D721Med (cell line): ENCODE data around the gene BCAR1.
"Not testable (repeated sequence)": the region's sequence is repeated elsewhere in the genome, so short reads cannot be mapped to it uniquely, and the experiment has no call there.

Source experiments
- DNase-seq: peaks from one replicate; pipeline ENCODE4 v3.0.0; 2011; ENCODE audit warnings: low spot score; ENCODE audit not compliant: insufficient read length
- FAIRE-seq: peaks from 2 replicates; lab custom pipeline; 2011; peaks lifted over from hg19 to GRCh38; lab: Jason Lieb, UNC
- TF ChIP-seq, protein P1 (sequence below): IDR thresholded peaks from 2 replicates; pipeline ENCODE4 v1.5.1; 2012; ENCODE audit warnings: mild to moderate bottlenecking, control low read depth; ENCODE audit not compliant: insufficient read depth; ENCODE audit errors: missing control alignments

The BCAR1 gene

GRCh38 chr16:75207831-75208230 lies 43.6 kb downstream of the BCAR1 start:
- TF ChIP-seq, protein P1, sequence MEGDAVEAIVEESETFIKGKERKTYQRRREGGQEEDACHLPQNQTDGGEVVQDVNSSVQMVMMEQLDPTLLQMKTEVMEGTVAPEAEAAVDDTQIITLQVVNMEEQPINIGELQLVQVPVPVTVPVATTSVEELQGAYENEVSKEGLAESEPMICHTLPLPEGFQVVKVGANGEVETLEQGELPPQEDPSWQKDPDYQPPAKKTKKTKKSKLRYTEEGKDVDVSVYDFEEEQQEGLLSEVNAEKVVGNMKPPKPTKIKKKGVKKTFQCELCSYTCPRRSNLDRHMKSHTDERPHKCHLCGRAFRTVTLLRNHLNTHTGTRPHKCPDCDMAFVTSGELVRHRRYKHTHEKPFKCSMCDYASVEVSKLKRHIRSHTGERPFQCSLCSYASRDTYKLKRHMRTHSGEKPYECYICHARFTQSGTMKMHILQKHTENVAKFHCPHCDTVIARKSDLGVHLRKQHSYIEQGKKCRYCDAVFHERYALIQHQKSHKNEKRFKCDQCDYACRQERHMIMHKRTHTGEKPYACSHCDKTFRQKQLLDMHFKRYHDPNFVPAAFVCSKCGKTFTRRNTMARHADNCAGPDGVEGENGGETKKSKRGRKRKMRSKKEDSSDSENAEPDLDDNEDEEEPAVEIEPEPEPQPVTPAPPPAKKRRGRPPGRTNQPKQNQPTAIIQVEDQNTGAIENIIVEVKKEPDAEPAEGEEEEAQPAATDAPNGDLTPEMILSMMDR, result no peak
- no peak for DNase-seq
- FAIRE-seq, result no peak

DNA sequence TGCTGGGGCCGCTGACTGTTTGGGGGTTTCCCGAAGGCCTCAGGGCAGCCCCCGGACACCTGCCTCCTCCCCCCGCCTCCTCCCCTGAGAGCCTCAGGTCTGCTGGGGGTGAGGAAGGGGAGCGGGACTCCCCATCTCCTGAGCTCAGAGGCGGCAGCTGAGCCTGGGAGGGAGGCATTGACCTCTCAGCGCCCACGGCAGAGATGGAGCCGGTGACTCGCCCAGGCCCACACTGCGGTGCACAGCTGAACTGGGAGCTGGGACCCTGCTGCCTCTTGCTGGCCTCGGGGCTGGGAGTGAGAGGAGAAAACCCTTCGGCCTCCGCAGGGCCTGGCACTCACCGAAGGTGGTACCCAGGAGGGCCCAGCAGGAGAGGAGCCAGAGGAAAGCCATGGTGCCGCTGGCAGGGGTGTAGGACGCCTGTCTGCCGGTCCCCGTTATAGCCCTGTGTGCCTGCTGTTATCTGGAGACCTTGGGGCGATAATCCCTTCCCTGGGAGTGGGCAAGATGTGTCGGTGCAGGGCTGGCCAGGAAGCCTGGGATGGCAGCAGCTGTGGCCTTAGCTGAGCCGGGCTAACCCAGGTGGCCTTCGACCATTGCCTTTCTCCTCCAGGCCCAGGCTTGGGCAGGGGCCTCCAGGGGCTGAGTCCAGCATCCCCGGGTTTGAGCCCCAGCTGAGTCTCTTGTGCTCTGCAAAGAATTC lies 44.5 kb downstream of the BCAR1 start, which contains the start of gene CTRB2:
TSS of gene CTRB2 (minus strand) at position 413 of the 703 bp plus-strand sequence. CDS start at position 393, 20 bp downstream.
- no peak for DNase-seq
- TF ChIP-seq, protein P1, result no peak

GRCh38 chr16:75205961-75206748 lies 45.3 kb downstream of the BCAR1 start:
- FAIRE-seq, DNase-seq: not testable (repeated sequence)

More for the DNA sequence above, 44.5 kb downstream of the BCAR1 start, which contains the start of gene CTRB2:
- no peak for FAIRE-seq

DNA sequence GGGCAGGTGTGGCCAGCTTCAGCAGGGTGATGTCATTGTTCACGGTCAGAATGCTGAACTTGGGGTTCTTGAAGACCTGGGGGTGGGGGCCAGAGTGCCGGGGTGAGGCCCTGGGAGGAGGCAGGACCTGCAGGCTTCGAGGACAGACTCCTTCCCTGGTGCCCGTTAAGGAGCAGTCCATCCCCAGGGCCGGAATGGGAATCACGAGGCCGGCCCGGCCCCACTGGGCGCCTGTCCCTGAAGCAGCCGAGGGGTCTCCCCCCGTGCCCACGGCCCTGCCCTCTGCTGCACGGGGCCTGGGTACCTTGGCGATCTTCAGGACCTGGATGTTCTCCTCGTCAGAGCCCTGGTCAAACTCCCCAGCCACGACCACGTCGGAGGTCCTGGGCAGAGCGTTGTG lies 46.0 kb downstream of the BCAR1 start:
- DNase-seq, FAIRE-seq: not testable (repeated sequence)

GRCh38 chr16:75204905-75205304 lies 46.5 kb downstream of the BCAR1 start:
- not testable (repeated sequence) for DNase-seq, FAIRE-seq

GRCh38 chr16:75204410-75204758 lies 47.0 kb downstream of the BCAR1 start:
- TF ChIP-seq, protein P1, result no peak
- DNase-seq (no peak), FAIRE-seq (no peak)

- TF ChIP-seq, protein P1, result no peak
- FAIRE-seq, result no peak
- DNase-seq, result no peak
Measured at GRCh38 chr16:75203667-75204409, 47.6 kb downstream of the BCAR1 start.

DNA sequence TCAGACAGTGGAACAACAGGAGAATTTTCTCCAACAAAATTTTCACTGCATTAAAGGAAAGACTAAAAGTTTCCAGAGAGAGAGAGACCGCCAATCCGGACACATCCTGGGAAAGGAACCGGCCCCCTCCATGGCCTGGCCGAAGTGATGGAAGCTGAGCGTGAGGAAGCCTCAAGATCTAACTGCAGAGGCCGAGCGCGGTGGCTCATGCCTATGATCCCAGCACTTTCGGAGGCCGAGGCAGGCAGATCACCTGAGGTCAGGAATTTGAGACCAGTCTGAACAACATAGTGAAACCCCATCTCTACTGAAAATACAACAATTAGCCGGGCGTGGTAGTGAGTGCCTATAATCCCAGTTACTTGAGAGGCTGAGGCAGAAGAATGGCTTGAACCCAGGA lies 48.3 kb downstream of the BCAR1 start:
- FAIRE-seq (no peak), DNase-seq (no peak)
- TF ChIP-seq, protein P1, result no peak
